AML-193 (cell line): Measurements from ENCODE around the gene C3AR1.
"Not testable (repeated sequence)": the region's sequence is repeated elsewhere in the genome, so short reads cannot be mapped to it uniquely, and the experiment has no call there.

ENCODE experiments used
- DNase-seq, 2 experiments: peaks; one replicate each; lab custom pipeline; 2025; lab: John Stamatoyannopoulos, UW

Gene C3AR1

DNA sequence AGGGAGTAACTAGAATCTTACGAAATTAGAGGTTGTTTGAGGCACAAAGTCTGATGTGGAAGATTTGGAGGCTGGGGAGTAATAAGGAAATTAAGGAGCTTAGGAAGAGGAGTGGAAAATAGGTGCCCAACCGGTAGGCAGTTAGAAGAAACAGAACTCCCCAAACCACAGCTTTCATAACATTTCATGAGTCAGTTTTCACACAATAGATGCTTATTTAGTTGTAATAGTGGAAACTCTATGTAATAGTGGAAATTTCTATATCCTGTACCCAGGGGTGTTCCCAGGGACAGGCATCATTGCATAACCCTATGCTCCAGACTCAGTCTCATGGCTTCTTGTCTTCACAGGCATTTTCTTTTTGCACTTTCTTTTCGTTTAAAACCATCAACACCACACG is 8.3 kb downstream of the C3AR1 start:
- DNase-seq: peak; percentile 89 to 92

- DNase-seq: no peak
Measured at GRCh38 chr12:8057306-8057705, 8.9 kb downstream of the C3AR1 start.

DNA sequence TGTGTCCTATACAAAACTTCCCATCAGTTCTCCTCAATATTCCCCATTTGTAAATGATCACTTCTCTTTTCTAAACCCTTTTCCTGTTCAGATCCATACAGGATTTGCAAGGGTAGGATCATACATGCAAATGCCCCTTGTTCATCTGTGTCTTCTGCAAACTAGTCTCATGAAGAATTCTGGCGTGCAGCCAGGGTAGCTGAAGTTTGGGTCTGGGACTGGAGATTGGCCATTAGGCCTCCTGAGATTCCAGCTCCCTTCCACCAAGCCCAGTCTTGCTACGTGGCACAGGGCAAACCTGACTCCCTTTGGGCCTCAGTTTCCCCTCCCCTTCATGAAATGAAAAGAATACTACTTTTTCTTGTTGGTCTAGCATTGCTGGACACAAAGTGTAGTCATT is 11.3 kb downstream of the C3AR1 start:
- no peak for DNase-seq

DNA sequence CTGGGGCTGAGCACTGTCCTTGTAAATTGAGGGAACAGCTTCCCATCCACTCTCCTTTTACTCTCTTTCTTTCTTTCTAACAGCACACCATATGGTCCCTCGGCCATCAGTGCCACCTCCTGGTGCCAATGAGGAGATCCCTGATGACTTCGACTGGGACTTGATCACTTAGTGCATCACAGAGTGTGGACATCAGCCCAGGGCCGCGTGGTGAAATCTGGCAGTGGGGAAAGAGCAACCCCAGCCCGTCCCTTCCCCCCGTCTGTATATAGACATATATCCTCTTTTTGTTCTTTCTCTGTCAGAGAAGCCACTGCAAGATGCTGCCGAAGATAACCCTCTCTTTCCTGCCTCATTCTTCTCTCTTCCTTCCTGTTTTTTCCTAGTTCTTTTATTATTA is 13.5 kb downstream of the C3AR1 start:
- DNase-seq: peak; percentile 80 to 88

DNA sequence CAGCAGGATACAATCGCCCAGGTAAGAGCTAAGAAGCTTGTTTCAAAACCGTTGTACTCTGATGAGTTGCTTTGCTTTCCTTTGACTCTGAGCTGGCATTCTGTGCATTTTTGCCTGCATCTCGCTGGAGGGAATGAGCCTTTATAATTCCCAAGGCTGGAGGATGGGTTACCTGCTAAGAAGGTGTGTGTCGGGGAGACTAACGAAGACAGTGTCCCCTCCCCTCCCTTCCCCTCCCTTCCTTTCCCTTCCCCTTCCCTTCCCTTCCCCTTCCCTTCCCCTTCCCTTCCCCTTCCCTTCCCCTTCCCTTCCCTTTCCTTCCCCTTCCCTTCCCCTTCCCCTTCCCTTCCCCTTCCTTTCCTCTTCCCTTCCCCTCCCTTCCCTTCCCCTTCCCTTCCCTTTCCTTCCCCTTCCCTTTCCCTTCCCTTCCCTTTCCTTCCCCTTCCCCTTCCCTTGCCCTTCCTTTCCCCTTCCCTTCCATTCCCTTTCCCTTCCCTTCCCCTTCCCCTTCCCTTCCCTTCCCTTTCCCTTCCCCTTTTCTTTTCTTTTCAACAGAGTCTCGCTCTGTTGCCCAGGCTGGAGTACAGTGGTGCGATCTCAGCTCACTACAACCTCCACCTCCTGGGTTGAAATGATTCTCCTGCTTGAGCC is 15.4 kb downstream of the C3AR1 start:
- no peak for DNase-seq

GRCh38 chr12:8048906-8049305 is 17.3 kb downstream of the C3AR1 start:
- DNase-seq: no peak

GRCh38 chr12:8047842-8048241 is 18.3 kb downstream of the C3AR1 start:
- no peak for DNase-seq

- peak; percentile 67 to 70 for DNase-seq
Measured at GRCh38 chr12:8045952-8046944, 19.9 kb downstream of the C3AR1 start.

DNA sequence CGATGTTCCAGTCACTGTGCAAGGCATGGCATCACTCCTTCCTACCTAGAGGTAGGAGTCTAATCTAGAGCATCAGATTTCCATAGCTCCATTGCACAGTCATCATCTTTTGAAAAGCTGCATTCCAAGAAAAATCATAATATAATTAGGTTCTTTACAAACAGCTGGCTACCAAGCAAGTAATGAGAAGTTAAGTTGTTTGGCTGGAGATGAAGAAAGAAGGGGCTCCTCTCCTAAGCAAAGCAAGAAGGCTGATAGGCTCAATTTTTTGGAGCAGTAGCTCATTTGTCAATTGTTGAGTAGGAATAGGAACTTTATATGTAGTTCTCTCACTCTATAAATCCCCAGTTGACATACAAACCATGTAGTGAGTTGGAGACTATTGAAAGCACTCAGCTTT is 25.4 kb downstream of the C3AR1 start:
- DNase-seq: no peak

GRCh38 chr12:8038659-8039114 is 27.5 kb downstream of the C3AR1 start:
- no peak for DNase-seq

DNA sequence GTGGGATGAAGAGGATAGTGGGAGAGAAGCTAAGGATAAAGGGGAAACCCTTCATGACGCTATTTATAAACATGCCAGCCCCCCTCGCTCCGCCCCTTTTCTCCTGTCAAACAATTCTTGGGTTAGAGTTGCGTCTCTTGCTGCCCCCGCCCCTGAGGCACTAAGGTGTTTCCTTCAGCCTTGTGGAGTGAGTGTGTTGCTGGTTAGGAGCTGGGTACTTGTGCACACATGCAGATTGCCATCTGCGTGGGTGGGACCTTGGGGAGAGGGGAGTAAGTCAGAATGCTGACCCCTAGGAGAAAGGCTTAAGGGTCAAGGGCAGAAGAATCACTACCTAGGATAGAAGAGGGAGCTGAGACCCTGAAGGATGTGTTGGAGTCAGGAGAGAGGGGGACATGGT is 28.2 kb downstream of the C3AR1 start:
- no peak for DNase-seq

DNA sequence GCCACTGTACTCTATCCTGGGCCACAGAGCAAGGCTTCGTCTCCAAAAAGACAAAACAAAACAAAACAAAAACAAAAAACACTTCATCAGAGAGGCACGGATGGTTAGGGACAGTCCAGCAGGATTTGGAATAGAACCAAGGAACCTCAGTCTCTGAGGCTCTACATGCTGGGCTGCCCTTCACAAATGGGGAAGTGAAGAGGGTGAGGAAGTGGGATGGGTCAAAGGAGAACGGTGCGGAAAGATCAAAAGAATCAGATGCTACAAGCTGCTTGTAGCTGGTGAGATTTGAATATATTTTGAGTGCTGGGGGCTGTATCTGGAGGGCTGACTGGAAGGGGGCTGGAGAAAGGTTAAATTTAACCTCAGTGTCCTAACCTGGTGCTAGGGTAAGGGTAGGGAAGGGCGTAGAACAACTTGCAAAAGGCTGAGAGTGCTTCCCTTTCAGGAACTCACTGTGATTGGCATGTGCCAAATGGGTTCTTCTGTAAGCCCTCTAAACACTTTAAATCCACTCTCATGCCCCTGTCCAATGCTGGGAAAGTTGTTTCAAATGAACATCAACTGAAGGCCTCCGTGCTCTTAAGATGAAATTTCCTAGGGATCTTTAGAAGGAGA is 29.0 kb downstream of the C3AR1 start:
- peak; percentile 60 to 77 for DNase-seq

GRCh38 chr12:8036346-8036745 is 29.8 kb downstream of the C3AR1 start:
- DNase-seq: no peak

DNA sequence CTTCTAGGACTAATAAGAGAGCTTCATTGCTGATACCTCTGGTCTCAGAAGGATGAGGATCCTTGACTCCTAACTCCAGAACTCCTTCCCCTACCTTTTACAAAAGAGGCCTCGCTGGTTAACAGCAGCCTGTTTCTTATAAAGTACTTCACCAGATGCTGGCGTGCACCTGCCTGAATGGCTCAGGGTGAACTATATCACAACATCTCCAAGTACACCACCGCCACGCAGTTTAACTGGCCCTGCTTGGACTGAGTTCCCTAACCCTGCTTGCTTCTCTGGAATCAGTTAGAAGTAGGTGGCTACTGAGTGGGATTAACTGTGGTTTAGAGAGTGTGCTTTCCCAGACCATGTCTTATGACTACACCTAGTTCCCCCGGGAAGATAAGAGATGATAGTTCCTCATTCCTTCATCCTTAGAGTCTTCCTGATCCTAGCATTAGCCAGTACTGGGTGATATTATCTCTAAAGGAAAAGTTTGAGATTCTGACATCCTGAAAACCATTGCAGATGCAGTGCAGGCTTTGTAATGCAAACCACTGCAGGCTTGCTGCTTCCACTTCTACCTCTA is 30.6 kb downstream of the C3AR1 start:
- DNase-seq: no peak

GRCh38 chr12:8034802-8035201 is 31.4 kb downstream of the C3AR1 start:
- no peak for DNase-seq

DNA sequence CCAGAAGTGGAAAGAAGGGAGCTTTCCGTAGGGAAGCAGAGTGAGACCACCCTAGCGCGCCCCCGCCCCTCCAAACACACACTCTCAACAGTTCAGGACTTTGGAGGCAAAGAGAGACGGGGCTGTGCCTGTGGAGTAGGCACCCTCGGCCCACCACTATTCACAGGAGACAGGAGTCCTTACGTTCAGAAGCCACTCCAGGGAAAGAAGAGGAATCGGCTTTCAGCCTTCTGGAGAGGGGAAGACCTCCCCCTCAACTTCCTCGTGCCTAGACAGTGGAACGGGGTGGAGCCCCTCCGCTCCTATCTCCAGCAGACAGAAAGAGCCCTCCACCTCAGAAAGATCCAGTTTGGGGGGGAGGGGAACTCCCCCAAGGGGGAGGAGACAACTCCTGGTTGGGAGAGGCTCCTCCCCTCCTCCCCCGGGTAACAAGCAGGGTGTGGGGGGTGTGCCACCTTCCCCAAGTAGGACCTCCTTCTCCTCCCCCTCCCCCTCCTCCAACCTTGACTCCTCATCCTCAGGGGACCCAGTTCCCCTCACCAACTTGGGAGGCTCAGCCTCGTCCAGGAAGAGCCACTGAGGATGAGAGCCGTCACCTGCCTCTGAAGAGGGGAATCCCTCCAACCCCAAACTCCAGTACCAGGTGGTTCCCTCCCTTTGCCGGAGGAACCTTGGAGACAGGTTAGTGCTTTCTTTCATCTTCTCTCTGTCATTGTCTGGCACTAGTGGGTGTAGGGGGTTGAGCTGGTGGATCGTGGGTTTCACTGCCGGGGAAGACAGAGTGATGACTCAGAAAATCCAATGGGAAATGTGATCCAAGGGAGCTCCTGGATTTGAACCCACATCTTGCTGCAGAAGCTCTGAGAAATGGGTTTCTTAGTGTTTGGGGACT is 32.8 kb downstream of the C3AR1 start:
- no peak for DNase-seq

DNA sequence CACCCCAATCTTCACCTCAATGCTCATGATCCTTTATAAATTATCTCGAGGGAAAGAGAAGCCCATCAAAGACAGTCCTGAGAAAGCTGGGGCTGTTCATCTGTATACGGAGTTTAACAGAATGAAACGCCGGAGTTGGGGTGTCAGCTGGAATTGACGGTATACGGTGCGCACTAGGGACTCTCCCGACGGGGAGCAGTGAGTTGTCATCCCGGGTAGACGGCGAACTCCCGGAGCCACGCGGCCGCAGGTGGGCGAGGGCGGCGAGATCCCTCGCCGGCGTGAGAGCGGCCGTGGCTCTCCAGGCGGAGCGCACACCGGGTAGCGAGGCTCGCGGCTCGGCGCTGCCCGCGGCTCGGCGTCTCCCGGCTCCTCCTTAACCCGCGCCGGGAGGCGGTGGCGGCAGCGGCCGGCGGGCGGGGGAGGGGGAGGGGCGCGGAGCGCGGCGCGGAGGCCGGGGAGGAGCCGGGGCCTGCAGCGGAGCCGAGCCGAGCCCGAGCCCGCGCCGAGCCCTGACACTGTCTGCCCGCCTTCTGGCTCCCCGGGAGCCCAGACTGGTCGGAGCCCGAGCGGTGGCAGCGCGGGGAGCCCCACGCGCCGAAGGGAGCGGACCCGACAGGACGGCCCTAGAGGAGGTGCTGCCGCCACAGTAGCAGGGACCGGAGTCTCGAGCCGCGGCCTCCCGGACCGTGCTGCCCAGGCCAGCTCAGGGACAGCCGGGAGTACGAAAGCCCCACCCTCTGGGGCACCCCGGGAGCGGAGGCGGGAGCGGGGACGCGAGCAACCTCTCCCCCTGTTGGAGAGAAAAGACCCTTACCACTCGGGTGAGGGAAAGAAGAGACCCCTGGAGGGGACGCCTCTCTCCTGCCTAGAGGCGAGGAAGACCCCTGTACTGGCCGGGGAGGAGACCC is 33.7 kb downstream of the C3AR1 start, which contains the start of gene FOXJ2:
Gene FOXJ2 (plus strand): TSS at position 475 of the 911 bp plus-strand sequence. CDS start 7,117 bp downstream, outside the sequence.
- peak; percentile 44 to 47 for DNase-seq

GRCh38 chr12:8031872-8032241 is 34.3 kb downstream of the C3AR1 start:
- DNase-seq: no peak

- not testable (repeated sequence) for DNase-seq
Measured at GRCh38 chr12:8031017-8031416, 35.1 kb downstream of the C3AR1 start.

DNA sequence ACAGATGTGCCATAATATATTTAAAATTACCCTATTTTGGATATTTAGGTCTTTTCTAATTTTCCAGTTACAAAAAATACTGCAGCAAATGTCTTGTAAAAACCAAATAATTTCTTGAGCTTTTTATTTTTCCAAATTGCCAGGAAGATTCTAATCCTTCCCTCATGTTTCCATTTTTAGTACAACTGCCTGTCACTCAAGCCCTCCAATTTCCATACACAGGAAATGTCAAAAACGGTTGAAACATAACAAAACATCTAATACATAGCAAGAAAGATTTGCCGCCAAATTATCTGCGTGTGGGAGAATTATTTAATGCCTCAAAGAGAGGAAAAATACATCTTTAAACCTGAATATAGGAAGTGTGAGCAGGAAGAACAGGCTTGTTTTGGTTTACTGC is 36.0 kb downstream of the C3AR1 start:
- DNase-seq: no peak
